DND-41 (cell line): ENCODE data around the gene KAT2A.

ENCODE experiments used
- EZH2 ChIP-seq: IDR thresholded peaks from 3 replicates; pipeline ENCODE4 v1.6.1; 2012; ENCODE audit warnings: borderline replicate concordance, low read depth, mild to moderate bottlenecking, moderate library complexity, low read length, inconsistent platforms; ENCODE audit not compliant: severe bottlenecking
- TF ChIP-seq, protein P1 (sequence below): IDR thresholded peaks from 2 replicates; pipeline ENCODE4 v1.5.1; 2012; ENCODE audit warnings: borderline replicate concordance, low read length, moderate library complexity, mild to moderate bottlenecking; ENCODE audit not compliant: poor library complexity, severe bottlenecking; ENCODE audit errors: extremely low read depth

DNA sequence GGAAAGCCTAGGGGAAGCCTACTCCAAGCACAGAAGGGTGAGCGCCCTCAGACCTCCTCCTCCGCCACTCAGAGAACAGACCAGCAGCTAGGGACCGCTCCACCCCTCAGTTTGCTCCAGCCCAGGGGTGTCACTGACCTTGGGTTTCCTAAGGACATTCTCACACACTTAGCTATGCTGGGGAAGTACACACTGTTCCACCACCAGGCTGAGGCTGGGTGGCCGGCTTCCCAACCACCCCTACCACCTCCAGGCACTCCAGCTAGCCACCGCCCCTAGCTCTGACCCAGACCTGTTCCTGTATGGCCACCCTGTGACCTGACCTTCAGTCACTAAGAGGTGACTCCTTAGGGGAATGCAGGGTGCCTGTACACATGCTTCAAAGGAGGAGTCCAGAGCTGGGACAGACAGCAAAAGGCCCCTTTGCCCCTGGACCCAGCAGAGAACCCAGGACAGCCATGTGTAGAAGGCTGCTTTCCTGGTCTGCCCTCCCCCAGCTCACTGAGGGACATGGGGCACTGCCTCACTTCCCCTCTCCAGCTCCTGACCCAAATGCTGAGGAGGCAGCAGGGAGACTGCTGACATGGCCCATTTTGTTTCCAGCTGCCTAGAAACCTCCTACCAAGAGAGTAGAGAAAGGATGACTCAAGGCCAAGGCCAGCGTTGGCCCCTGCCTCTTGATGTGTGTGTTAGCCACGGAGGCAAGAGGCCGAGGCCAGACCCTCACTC, 8.1 kb upstream of the KAT2A start:
- TF ChIP-seq, protein P1, sequence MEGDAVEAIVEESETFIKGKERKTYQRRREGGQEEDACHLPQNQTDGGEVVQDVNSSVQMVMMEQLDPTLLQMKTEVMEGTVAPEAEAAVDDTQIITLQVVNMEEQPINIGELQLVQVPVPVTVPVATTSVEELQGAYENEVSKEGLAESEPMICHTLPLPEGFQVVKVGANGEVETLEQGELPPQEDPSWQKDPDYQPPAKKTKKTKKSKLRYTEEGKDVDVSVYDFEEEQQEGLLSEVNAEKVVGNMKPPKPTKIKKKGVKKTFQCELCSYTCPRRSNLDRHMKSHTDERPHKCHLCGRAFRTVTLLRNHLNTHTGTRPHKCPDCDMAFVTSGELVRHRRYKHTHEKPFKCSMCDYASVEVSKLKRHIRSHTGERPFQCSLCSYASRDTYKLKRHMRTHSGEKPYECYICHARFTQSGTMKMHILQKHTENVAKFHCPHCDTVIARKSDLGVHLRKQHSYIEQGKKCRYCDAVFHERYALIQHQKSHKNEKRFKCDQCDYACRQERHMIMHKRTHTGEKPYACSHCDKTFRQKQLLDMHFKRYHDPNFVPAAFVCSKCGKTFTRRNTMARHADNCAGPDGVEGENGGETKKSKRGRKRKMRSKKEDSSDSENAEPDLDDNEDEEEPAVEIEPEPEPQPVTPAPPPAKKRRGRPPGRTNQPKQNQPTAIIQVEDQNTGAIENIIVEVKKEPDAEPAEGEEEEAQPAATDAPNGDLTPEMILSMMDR: no peak
- TF ChIP-seq EZH2: no peak
